ENCODE measurements around the gene RANGAP1.

- TF ChIP-seq CTCF (IDR thresholded peaks at IDR 0.05) (no peak), POLR2AphosphoS5 (IDR thresholded peaks at IDR 0.05) (no peak)
Observed at GRCh38 chr22:41215926-41216325, 70.1 kb downstream of the RANGAP1 start.

Data from transverse colon (tissue), 4 donors.